SH-SY5Y (cell line): Measurements from ENCODE around the gene NOTCH2.

ENCODE experiments used
- GATA2 ChIP-seq: IDR thresholded peaks from 2 replicates; pipeline ENCODE4 v1.6.1; 2011; ENCODE audit warnings: mild to moderate bottlenecking, low read depth, low read length
- GATA3 ChIP-seq: IDR thresholded peaks from 2 replicates; pipeline ENCODE4 v1.6.1; 2011; ENCODE audit warnings: low read depth, mild to moderate bottlenecking, low read length, moderate library complexity

DNA sequence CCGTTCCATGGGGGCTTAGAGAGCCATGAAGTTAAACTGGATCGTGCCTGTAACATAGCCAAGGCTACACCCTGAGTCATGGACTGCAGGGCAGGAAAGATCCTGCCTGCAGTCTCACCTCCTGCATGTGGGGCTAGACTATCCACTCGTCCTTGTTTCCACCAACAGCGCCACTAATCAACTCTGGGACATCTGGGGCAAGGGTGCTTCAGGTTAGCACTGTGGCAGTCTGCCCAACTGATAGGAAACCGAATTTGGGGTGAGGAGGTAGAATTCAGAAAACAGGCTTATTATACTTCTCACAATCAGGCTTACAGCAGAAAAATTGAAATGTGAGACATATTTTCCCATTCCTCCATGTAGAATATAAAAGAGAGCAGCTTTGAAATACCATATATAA, 88.0 kb downstream of the NOTCH2 start:
- TF ChIP-seq GATA2: no peak
- TF ChIP-seq GATA3: no peak
